Prostate gland (tissue), 2 donors: ENCODE results near the gene ARMC3.

Experiments
- POLR2A ChIP-seq: fragments of 450-650 bp; IDR thresholded peaks from one replicate; pipeline ENCODE4 v1.6.1; 2016; ENCODE audit warnings: antibody characterized with exemption, mild to moderate bottlenecking
- POLR2AphosphoS5 ChIP-seq: sonication (generic); formaldehyde crosslinking; IDR thresholded peaks from one replicate; pipeline ENCODE4 v1.6.1; 2017; ENCODE audit warnings: antibody characterized with exemption
- TF ChIP-seq, protein P1 (sequence below), 4 experiments: fragments of 200-600 bp in 2 of 4; fragments of 450-650 bp in 2 of 4; sonication (generic) in 2 of 4; IDR thresholded peaks; 1 replicate in 3 of 4; 2 replicates in 1 of 4; pipeline ENCODE4 v1.5.1; 2016 to 2019; ENCODE audit warnings: antibody characterized with exemption in 4 of 4, mild to moderate bottlenecking in 2 of 4, moderate library complexity in 2 of 4

DNA sequence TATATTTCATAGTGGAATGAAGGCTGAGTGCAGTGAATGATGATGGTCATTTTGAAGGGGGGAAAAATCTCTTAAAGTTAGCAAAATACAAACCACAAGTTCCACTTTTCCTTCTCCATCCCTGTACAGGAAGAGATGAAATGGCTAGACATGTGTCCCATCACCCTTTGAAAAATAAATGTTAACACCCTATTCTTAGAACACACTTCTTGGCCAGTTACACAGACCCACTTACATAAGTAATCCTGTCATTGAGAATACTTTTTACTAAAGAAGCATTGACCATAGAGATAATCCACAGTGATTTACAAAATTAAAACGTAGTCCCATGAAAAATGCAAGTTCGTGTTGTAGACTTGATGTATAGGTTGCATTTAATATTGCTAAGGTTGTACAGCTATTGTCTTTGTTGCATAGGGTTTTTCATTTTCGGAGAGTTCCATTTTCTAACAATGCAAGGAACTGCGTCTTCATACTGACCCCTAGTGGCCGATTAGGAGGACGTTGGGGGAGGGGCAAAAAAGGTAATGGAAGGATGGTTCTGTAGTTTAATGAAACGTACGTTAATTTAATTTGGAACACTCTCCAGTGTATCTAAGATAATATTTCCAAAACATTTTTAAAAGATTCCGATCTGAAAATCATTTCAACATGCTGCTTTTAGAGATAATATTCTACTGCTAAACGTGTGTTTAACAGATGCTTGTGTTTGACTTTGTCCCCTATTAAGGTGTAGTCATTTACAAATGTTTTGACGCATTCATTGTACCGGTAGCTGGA, 60.9 kb downstream of the ARMC3 start:
- TF ChIP-seq POLR2A (no peak), POLR2AphosphoS5 (peak; percentile 80)
- TF ChIP-seq, protein P1, sequence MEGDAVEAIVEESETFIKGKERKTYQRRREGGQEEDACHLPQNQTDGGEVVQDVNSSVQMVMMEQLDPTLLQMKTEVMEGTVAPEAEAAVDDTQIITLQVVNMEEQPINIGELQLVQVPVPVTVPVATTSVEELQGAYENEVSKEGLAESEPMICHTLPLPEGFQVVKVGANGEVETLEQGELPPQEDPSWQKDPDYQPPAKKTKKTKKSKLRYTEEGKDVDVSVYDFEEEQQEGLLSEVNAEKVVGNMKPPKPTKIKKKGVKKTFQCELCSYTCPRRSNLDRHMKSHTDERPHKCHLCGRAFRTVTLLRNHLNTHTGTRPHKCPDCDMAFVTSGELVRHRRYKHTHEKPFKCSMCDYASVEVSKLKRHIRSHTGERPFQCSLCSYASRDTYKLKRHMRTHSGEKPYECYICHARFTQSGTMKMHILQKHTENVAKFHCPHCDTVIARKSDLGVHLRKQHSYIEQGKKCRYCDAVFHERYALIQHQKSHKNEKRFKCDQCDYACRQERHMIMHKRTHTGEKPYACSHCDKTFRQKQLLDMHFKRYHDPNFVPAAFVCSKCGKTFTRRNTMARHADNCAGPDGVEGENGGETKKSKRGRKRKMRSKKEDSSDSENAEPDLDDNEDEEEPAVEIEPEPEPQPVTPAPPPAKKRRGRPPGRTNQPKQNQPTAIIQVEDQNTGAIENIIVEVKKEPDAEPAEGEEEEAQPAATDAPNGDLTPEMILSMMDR (IDR thresholded peaks at IDR 0.05), result peak; percentile 76 to 92 (median 90)
